Forelimb muscle (tissue), 1 donor: ENCODE results near the gene MYO5B. TPM values are rescaled to one million over a fixed set of nuclear protein-coding genes. Genes with fewer than 3 reads are reported as not detected.

ENCODE experiments used
- DNase-seq: peaks from one replicate; pipeline ENCODE4 v3.0.0-alpha.2; 2013; ENCODE audit warnings: low read depth
- polyA plus RNA-seq: library from polyadenylated mRNA; unstranded; fragments of 120-200 nt; gene quantifications from one replicate; pipeline ENCODE4 v1.2.1, GENCODE V29; 2013; ENCODE audit not compliant: insufficient read length

Gene MYO5B
- polyA plus RNA-seq, 1 donor: 1.6 TPM

- no peak for DNase-seq
Measured at GRCh38 chr18:50013363-50014138, 181.4 kb downstream of the MYO5B start.

GRCh38 chr18:50011813-50012435 lies 183.0 kb downstream of the MYO5B start:
- no peak for DNase-seq

- no peak for DNase-seq
Measured at GRCh38 chr18:50009773-50010335, 185.1 kb downstream of the MYO5B start.

GRCh38 chr18:50008306-50008705 lies 186.6 kb downstream of the MYO5B start:
- no peak for DNase-seq

- no peak for DNase-seq
Measured at GRCh38 chr18:50006470-50007046, 188.4 kb downstream of the MYO5B start.

- DNase-seq: no peak
Measured at GRCh38 chr18:50004013-50004412, 190.9 kb downstream of the MYO5B start.

- no peak for DNase-seq
Measured at GRCh38 chr18:50002781-50003180, 192.2 kb downstream of the MYO5B start.

GRCh38 chr18:50000227-50000626 lies 194.7 kb downstream of the MYO5B start:
- DNase-seq: no peak

GRCh38 chr18:49999128-49999527 lies 195.8 kb downstream of the MYO5B start:
- no peak for DNase-seq

- DNase-seq: no peak
Measured at GRCh38 chr18:49997558-49997957, 197.4 kb downstream of the MYO5B start.

- no peak for DNase-seq
Measured at GRCh38 chr18:49994410-49994809, 200.5 kb downstream of the MYO5B start.

GRCh38 chr18:49993299-49993698 lies 201.6 kb downstream of the MYO5B start:
- DNase-seq: no peak

GRCh38 chr18:49988733-49989132 lies 206.2 kb downstream of the MYO5B start:
- no peak for DNase-seq

GRCh38 chr18:49988101-49988500 lies 206.8 kb downstream of the MYO5B start:
- DNase-seq: no peak

- DNase-seq: no peak
Measured at GRCh38 chr18:49985236-49985635, 209.7 kb downstream of the MYO5B start.

- peak; percentile 26 for DNase-seq
Measured at GRCh38 chr18:49980896-49981295, 214.1 kb downstream of the MYO5B start.

- no peak for DNase-seq
Measured at GRCh38 chr18:49976795-49977560, 218.0 kb downstream of the MYO5B start.

- no peak for DNase-seq
Measured at GRCh38 chr18:49976001-49976400, 218.9 kb downstream of the MYO5B start.

GRCh38 chr18:49974079-49974478 lies 220.9 kb downstream of the MYO5B start:
- no peak for DNase-seq

- DNase-seq: no peak
Measured at GRCh38 chr18:49973592-49973991, 221.4 kb downstream of the MYO5B start.

GRCh38 chr18:49972535-49972934 lies 222.4 kb downstream of the MYO5B start:
- no peak for DNase-seq

- no peak for DNase-seq
Measured at GRCh38 chr18:49971462-49971861, 223.5 kb downstream of the MYO5B start.
